Measurements from ENCODE around the gene CTF1.
A peak's percentile ranks its signal among the peaks of the same experiment; 100 is the strongest.

Gene CTF1

DNA sequence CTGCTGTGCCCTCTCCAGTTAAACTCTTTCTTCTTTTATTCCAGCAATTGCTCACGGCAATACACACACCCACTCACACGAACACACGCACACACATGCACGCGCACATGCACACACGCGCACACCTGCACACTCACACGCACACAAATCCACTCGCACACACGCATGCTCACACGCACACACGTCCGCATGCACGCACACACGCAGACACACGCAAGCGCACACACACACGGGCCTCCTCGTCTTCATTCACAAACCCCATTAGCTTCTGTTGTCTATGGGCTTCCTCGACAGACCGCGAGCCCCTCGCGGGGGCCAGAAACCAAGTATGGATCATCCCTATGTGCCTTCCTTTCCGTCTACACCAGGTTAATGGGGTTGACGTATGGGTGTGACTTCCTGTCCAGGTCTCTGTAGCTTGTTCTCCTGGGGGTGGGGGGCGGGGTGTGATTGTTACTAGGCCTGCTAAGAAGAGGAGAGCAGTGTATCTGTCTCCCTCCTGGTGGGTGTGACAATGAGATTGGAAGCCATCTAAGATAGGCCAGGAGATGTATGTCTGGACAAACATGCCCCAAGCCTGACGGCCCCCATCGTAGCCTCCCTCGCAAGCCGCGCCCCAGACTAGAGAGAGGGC lies 670 bp upstream of the CTF1 start:
- H3K27me3 Mint-ChIP-seq = no peaks in the 10 kb centered on the region
- H3K4me1 Mint-ChIP-seq = peaks cover 44% of the 10 kb centered on the region
- peak overlapping the region; percentile 80 for H3K27ac Mint-ChIP-seq
- H3K36me3 Mint-ChIP-seq = peaks cover 3% of the 10 kb centered on the region
- H3K9me3 Mint-ChIP-seq = no peaks in the 10 kb centered on the region
- peak overlapping the region; percentile 49 for H3K4me3 Mint-ChIP-seq

DNA sequence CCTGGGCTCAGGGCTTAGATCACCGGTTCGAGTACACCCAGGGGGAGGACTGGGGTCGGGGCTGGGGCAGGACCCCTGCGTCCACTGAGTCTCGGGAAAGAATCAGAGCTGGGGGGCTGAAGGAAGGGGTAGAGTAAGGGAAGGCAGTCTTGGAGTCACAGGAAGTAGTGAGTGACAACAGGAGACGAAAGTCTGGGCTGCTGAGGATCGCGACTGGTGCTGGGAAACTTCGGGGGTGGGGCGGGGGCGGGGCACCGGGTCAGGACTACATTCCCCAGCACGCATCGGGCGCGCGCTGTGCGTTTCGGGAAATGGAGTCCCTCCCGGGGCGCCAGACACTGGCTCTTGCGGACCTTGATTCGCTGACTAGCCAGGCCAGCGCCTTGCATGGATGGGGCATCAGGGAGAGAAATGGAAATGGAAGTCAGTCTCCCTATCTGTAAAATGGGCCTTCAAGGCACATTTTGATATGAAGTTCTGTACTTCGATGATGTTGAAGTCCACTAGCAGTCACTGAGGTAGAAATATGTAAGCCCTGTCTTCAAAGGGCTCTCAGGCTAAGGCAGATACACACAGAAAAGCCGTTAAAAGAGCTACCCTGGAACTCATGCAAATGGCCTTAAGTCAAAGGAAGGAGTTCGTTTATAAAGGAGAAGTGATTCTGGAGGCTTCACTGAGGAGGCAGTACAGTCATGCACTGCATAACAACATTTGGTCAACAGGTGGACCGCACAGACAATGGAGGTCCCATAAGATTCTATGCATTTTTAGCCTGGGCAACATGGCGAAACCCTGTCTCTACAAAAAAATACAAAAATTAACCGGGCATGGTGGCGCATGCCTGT lies 697 bp downstream of the CTF1 start:
- Mint-ChIP-seq H3K36me3 (no peaks in the 10 kb centered on the region), H3K27ac (peak overlapping the region; percentile 79), H3K27me3 (no peaks in the 10 kb centered on the region), H3K4me3 (peak overlapping the region; percentile 57), H3K9me3 (no peaks in the 10 kb centered on the region), H3K4me1 (peaks cover 48% of the 10 kb centered on the region)

DNA sequence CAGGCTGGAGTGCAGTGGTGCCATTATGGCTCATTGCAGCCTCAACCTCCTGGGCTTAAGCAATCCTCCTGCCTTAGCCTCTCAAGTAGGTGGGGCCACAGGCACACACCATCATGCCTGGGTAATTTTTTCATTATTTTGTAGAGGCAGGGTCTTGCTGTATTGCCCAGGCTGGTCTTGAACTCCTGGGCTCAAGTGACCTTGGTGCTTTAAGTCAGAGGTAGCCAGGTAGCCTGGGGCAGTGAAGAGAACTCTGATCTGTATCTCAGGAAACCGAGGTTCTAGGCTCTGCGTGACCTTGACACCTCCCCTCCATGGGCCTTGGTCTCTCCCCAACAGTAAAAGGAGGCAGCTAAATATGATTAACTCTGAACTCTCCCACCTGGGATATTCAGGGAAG lies 3.4 kb downstream of the CTF1 start:
- H3K4me1 Mint-ChIP-seq = peaks cover 52% of the 10 kb centered on the region
- H3K9me3 Mint-ChIP-seq = no peaks in the 10 kb centered on the region
- no peak overlapping the region for H3K27ac Mint-ChIP-seq
- H3K4me3 Mint-ChIP-seq = no peak overlapping the region
- no peaks in the 10 kb centered on the region for H3K36me3 Mint-ChIP-seq
- no peaks in the 10 kb centered on the region for H3K27me3 Mint-ChIP-seq

DNA sequence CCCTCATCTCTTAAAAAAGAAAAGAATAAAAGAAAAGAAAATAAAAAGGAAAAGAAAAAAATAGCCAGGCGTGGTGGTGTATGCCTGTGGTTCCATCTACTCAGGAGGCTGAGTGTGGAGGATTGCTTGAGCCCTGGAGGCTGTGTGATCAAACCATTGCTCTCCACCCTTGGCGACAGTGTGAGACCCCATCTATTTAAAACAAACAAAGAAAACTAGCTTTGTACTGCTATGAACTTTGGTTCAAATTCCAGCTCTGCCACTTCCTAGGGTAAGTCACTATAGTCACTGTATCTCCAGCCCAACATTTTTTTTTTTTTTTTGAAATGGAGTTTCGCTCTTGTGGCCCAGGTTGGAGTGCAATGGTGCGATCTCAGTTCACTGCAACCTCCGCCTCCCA lies 4.2 kb downstream of the CTF1 start:
- no peak overlapping the region for H3K27ac Mint-ChIP-seq
- peaks cover 45% of the 10 kb centered on the region for H3K4me1 Mint-ChIP-seq
- no peaks in the 10 kb centered on the region for H3K9me3 Mint-ChIP-seq
- H3K27me3 Mint-ChIP-seq = no peaks in the 10 kb centered on the region
- H3K4me3 Mint-ChIP-seq = peak overlapping the region; percentile 15
- no peaks in the 10 kb centered on the region for H3K36me3 Mint-ChIP-seq

DNA sequence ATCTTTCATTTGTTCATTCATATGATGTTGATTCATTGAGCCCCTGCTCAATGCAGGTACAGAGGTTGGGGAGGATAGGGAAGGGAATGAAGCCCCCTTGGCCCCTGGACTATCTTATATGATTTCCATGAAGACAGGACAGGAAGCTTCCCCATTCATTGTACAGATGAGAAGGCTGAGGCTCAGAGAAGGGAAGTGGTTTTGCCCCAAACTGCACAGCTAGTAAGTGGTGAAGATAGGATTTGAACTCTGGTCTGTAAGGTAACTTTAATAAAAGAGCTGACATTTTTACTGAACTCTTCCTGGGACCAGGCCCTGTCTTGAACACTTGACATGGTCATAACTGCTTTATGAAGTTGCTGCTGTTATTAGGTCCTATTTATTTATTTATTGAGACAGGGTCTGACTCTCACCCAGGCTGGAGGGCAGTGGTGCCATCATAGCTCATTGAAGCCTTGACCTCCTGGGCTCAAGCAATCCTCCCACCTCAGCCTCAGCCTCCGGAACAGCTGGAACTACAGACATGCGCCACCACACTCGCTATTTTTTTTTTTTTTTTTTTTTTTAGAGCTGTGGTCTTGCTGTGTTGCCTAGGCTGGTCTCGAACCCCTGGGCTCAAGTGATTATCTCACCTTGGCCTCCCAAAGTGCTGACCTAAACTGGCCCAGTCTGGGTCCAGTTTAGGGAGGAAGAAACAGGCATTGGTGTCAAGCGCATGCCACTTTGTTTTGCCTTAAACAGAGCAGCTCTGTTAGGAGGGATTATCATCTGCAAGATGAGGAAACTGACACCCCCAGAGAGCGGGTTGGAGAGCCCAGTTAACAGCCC lies 5.0 kb downstream of the CTF1 start:
- Mint-ChIP-seq H3K27me3 (no peaks in the 10 kb centered on the region), H3K36me3 (no peaks in the 10 kb centered on the region), H3K9me3 (no peaks in the 10 kb centered on the region), H3K27ac (peak overlapping the region; percentile 68), H3K4me1 (peaks cover 38% of the 10 kb centered on the region), H3K4me3 (peak overlapping the region; percentile 78)

DNA sequence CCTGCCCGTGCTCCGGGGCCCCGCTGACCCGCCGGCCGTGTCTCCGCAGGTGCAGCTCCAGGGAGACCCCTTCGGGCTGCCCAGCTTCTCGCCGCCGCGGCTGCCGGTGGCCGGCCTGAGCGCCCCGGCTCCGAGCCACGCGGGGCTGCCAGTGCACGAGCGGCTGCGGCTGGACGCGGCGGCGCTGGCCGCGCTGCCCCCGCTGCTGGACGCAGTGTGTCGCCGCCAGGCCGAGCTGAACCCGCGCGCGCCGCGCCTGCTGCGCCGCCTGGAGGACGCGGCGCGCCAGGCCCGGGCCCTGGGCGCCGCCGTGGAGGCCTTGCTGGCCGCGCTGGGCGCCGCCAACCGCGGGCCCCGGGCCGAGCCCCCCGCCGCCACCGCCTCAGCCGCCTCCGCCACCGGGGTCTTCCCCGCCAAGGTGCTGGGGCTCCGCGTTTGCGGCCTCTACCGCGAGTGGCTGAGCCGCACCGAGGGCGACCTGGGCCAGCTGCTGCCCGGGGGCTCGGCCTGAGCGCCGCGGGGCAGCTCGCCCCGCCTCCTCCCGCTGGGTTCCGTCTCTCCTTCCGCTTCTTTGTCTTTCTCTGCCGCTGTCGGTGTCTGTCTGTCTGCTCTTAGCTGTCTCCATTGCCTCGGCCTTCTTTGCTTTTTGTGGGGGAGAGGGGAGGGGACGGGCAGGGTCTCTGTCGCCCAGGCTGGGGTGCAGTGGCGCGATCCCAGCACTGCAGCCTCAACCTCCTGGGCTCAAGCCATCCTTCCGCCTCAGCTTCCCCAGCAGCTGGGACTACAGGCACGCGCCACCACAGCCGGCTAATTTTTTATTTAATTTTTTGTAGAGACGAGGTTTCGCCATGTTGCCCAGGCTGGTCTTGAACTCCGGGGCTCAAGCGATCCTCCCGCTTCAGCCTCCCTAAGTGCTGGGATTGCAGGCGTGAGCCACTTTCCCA lies 5.9 kb downstream of the CTF1 start:
- Mint-ChIP-seq H3K36me3 (no peaks in the 10 kb centered on the region), H3K9me3 (no peaks in the 10 kb centered on the region), H3K27ac (peak overlapping the region; percentile 96), H3K4me3 (peak overlapping the region; percentile 89), H3K4me1 (peaks cover 33% of the 10 kb centered on the region), H3K27me3 (no peaks in the 10 kb centered on the region)

DNA sequence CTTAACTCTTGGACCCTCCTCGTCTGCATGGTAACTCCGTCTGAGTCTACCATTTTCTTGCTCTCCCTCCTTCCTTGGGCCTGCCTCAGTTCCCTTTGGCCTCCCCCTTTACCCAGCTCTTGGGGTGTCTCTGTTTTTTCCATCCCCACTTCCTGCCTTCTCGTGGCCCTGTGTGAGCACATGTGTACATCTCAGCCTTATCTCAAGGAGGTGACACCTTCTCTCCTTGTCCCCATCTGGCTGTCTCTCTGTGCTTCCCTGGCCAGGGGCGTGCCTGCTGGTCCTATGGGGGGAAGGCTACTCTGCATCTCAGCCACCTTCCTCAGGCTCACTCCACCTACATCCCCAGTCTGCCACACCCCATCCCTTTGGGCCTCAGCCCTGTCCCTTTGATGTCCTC lies 6.6 kb downstream of the CTF1 start:
- Mint-ChIP-seq H3K27ac (peak overlapping the region; percentile 96), H3K9me3 (no peaks in the 10 kb centered on the region), H3K4me1 (peaks cover 38% of the 10 kb centered on the region), H3K27me3 (no peaks in the 10 kb centered on the region), H3K36me3 (no peaks in the 10 kb centered on the region), H3K4me3 (peak overlapping the region; percentile 89)

DNA sequence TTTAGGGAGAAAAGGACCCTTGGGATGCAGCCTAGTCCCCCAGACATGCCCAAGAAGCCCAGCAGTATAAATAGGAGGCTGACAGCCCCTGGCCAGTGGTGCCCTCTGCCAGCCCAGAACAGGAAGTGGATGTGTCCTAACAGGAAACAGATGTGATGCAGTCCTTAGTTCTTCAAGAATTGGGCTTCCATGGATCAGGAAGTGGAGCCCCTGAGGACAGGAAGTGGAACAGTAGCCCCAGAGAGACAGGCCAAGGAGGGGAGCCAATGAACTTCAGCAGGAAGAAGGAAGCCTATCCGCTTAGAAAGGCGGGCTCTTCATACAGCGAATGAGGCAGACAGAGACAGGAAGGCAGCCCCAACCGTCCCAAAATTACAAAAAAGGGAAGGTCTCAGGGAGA lies 7.2 kb downstream of the CTF1 start:
- H3K4me1 Mint-ChIP-seq = peaks cover 39% of the 10 kb centered on the region
- no peaks in the 10 kb centered on the region for H3K9me3 Mint-ChIP-seq
- H3K27me3 Mint-ChIP-seq = no peaks in the 10 kb centered on the region
- peak overlapping the region; percentile 16 for H3K4me3 Mint-ChIP-seq
- peak overlapping the region; percentile 95 for H3K27ac Mint-ChIP-seq
- no peaks in the 10 kb centered on the region for H3K36me3 Mint-ChIP-seq

DNA sequence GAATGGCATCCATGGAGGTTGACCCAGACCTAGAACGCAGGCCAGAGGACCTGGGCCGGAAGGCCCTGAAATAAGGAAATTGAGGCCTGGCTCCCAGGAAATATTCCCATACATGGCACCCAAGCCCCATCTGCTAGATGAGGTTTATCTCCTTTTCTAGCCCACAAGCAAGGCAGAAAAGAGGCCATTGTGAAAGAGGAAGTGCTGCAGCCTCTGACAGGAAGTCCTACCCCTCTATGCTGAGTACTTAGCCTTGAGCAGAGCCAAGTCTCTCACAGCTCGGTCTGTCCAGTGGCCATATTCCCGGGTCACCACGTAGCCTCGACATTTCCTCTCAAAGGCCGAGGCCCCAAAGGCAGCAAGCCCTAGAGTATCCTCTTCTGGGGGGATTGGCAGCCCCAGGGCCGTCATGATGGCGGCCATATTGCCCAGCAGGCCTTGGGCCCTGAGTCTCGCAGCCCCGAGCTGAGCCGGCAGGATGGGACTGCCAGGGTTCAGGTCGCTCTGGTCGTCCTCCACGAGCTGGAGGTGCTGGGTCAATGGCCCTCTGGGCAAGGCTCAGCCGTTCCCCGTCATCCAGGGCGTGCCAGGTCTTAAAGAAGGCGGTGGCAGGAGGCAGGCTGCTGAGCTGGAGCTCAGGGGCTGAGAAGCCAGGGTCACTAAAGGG lies 7.8 kb downstream of the CTF1 start:
- H3K36me3 Mint-ChIP-seq = no peaks in the 10 kb centered on the region
- no peak overlapping the region for H3K4me3 Mint-ChIP-seq
- peak overlapping the region; percentile 95 for H3K27ac Mint-ChIP-seq
- H3K27me3 Mint-ChIP-seq = no peaks in the 10 kb centered on the region
- H3K9me3 Mint-ChIP-seq = no peaks in the 10 kb centered on the region
- H3K4me1 Mint-ChIP-seq = peaks cover 39% of the 10 kb centered on the region

DNA sequence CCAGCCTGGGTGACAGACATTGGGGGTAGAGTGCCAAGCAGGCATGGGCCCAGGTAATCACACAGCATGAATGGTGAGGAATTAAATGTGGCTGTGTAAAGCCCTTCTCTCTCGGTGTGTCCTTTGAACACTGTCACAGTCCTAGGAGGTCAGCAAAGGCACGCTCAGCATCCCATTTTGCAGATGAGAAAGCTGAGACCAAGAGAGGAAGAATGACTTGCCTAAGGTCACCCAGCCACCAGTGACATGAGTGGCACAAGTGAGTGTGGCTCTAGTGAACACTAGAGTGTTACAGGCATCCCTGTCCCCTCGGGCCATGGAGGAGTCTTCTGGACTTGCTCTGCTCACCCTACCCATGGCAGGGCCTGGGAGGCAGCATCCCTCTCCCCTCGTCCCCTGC lies 10.7 kb downstream of the CTF1 start:
- Mint-ChIP-seq H3K4me3 (no peak overlapping the region), H3K4me1 (peaks cover 30% of the 10 kb centered on the region), H3K27ac (no peak overlapping the region), H3K27me3 (no peaks in the 10 kb centered on the region), H3K36me3 (no peaks in the 10 kb centered on the region), H3K9me3 (no peaks in the 10 kb centered on the region)

DNA sequence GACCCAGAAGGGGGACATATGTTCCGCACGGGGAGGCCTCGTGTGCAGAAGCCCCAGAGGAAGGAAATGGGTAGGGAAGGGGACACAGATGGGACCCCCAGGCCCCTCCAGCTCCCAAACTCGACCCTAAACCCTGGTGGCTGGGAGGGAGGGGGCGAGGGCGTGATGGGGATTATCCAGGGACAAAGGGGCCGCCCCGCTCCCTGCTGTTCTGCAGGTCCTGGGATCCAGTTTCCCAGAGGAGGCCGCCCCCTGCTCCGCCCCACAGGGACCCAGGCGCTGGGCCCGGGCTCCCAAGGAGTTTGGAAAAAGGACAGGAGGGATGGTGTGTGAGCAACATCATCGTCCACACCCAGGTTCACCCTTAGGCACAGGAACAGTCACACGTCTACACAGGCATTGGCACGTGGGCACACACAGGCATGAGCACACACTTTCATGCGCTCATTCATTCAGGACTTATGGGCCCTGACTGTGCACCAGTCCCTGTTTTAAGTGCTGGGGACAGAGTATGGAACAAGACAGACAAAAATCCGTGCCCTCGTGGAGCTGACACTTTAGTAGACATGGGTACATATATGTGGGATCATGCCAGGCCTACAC lies 14.1 kb downstream of the CTF1 start:
- H3K27me3 Mint-ChIP-seq = no peaks in the 10 kb centered on the region
- H3K27ac Mint-ChIP-seq = no peak overlapping the region
- no peaks in the 10 kb centered on the region for H3K9me3 Mint-ChIP-seq
- H3K36me3 Mint-ChIP-seq = no peaks in the 10 kb centered on the region
- H3K4me3 Mint-ChIP-seq = no peak overlapping the region
- peaks cover 9% of the 10 kb centered on the region for H3K4me1 Mint-ChIP-seq

DNA sequence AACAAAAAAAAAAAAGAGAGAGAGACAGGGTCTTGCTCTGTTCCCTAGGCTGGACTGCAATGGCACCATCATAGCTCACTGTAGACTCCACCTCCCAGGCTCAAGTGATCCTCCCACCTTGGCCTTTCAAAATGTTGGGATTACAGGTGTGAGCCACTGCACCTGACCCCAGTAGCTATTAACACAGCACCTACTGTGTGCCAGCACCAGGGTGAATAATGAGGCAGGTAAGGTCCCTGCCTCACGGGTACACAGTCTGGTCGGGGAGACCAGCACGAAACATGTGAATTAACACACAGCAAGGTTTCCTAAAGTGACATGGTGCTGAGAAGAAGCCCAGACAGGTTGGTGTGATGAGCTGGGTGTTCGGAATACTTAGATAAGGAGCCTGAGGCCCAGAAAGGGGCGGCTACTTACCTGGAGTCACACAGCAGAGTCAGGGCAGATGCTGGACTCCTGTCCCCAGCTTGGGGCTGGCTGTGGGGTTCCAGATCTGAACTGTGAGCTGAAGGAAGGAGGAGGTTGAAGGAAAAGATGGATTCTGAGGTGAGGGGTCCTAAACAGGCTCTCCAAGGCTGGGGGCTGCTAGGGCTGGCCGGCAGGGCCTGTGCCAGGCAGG lies 16.5 kb downstream of the CTF1 start:
- H3K9me3 Mint-ChIP-seq = no peaks in the 10 kb centered on the region
- no peak overlapping the region for H3K4me3 Mint-ChIP-seq
- no peak overlapping the region for H3K27ac Mint-ChIP-seq
- no peaks in the 10 kb centered on the region for H3K36me3 Mint-ChIP-seq
- no peaks in the 10 kb centered on the region for H3K27me3 Mint-ChIP-seq
- H3K4me1 Mint-ChIP-seq = peaks cover 2% of the 10 kb centered on the region

DNA sequence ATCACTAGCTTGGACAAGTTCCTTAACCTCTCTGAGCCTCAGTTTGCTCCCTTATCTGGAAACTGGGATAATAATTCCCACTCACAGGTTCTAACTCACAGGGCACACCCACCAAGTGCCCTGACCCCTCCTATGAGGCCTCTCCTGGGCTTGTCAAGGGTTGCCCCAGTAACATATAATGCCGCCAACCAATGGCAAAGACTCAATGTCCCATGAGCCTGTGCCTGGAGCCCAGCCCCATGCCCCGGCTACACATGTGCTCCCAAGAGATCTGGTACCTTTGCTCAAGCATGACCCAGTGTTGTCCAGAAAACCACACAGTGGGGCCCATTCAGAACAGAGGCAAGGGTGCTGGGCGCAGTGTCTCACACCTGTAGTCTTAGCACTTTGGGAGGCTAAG lies 18.4 kb downstream of the CTF1 start:
- Mint-ChIP-seq H3K36me3 (no peaks in the 10 kb centered on the region), H3K4me1 (no peaks in the 10 kb centered on the region), H3K4me3 (no peak overlapping the region), H3K27me3 (no peaks in the 10 kb centered on the region), H3K27ac (no peak overlapping the region), H3K9me3 (no peaks in the 10 kb centered on the region)

DNA sequence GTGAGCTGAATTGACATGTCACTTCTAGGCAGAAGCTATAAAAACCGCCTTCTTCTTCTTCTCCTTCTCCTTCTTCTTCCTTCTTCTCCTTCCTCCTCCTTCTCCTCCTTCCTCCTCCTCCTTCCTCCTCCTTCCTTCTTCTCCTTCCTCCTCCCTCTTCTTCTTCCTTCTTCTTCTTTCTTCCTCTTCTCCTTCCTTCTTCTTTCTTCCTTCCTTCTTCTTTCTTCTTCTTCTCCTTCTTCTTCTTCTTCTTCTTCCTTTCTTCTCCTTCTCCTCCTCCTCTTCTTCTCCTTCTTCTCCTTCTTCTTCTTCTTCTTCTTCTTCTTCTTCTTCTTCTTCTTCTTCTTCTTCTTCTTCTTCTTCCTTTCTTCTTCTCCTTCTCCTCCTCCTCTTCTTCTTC lies 22.2 kb downstream of the CTF1 start:
- H3K4me1 Mint-ChIP-seq = no peaks in the 10 kb centered on the region
- no peak overlapping the region for H3K4me3 Mint-ChIP-seq
- no peaks in the 10 kb centered on the region for H3K27me3 Mint-ChIP-seq
- no peak overlapping the region for H3K27ac Mint-ChIP-seq
- H3K36me3 Mint-ChIP-seq = no peaks in the 10 kb centered on the region
- H3K9me3 Mint-ChIP-seq = no peaks in the 10 kb centered on the region
